Thoracic aorta (tissue), 2 donors: ENCODE results near the gene DYNLT2. TPM values are rescaled to one million over a fixed set of nuclear protein-coding genes. Genes with fewer than 3 reads are reported as not detected.
A peak's percentile ranks its signal among the peaks of the same experiment; 100 is the strongest.

Source experiments
- ATAC-seq: fragments of 150-250 bp; one replicate; pipeline ENCODE4 v1.8.0; 2017; ENCODE audit warnings: low read depth; ENCODE audit not compliant: insufficient number of reproducible peaks, low FRiP score
- DNase-seq: peaks from one replicate; pipeline ENCODE4 v3.0.0-alpha.2; 2020; ENCODE audit warnings: low spot score
- H3K27ac ChIP-seq, 2 donors: fragments of 200-600 bp; sonication (generic); 1 replicate in 1 of 2; 2 replicates in 1 of 2; pipeline ENCODE4 v1.5.1; 2016; ENCODE audit warnings: mild to moderate bottlenecking in 2 of 2, moderate library complexity in 2 of 2
- H3K27me3 ChIP-seq: fragments of 200-600 bp; sonication (generic); replicated peaks from 2 replicates; pipeline ENCODE4 v1.6.0; 2016; ENCODE audit warnings: mild to moderate bottlenecking; ENCODE audit not compliant: insufficient read depth
- H3K36me3 ChIP-seq: fragments of 200-600 bp; sonication (generic); one replicate; pipeline ENCODE4 v1.5.1; 2016
- H3K4me1 ChIP-seq, 2 donors: fragments of 200-600 bp; sonication (generic); 1 replicate in 1 of 2; 2 replicates in 1 of 2; pipeline versions ENCODE4 v1.5.1 to v1.6.0; 2016; ENCODE audit warnings: low read depth in 2 of 2, mild to moderate bottlenecking in 1 of 2; ENCODE audit not compliant: control insufficient read depth in 1 of 2
- H3K4me3 ChIP-seq: fragments of 200-600 bp; sonication (generic); 2 replicates; pipeline ENCODE4 v1.5.1; 2016; ENCODE audit warnings: mild to moderate bottlenecking
- H3K9me3 ChIP-seq: fragments of 200-600 bp; sonication (generic); 2 replicates; pipeline ENCODE4 v1.5.1; 2016
- total RNA-seq, 2 donors: library from RNA; depleted of rRNA; stranded (reverse); fragments of >200 nt; gene quantifications; one replicate each; pipeline versions ENCODE4 v1.1.0 to v1.2.3, GENCODE V29; 2016
- TF ChIP-seq, protein P1 (sequence below): fragments of 200-600 bp; sonication (generic); IDR thresholded peaks from one replicate; pipeline ENCODE4 v1.5.1; 2019; ENCODE audit warnings: antibody characterized with exemption

The DYNLT2 gene
- total RNA-seq, 2 donors from 2014 or later = 0.95 to 3.0 TPM

GRCh38 chr6:169791721-169792131, 40.4 kb upstream of the DYNLT2 start:
- no peaks in the 10 kb centered on the region for H3K27me3 ChIP-seq
- H3K36me3 ChIP-seq = no peaks in the 10 kb centered on the region
- DNase-seq (no peak), ATAC-seq (no peak)
- no peak overlapping the region for H3K27ac ChIP-seq
- H3K4me3 ChIP-seq = no peak overlapping the region
- peaks cover 0 to 11% of the 10 kb centered on the region in 2 donors for H3K4me1 ChIP-seq
- TF ChIP-seq, protein P1, sequence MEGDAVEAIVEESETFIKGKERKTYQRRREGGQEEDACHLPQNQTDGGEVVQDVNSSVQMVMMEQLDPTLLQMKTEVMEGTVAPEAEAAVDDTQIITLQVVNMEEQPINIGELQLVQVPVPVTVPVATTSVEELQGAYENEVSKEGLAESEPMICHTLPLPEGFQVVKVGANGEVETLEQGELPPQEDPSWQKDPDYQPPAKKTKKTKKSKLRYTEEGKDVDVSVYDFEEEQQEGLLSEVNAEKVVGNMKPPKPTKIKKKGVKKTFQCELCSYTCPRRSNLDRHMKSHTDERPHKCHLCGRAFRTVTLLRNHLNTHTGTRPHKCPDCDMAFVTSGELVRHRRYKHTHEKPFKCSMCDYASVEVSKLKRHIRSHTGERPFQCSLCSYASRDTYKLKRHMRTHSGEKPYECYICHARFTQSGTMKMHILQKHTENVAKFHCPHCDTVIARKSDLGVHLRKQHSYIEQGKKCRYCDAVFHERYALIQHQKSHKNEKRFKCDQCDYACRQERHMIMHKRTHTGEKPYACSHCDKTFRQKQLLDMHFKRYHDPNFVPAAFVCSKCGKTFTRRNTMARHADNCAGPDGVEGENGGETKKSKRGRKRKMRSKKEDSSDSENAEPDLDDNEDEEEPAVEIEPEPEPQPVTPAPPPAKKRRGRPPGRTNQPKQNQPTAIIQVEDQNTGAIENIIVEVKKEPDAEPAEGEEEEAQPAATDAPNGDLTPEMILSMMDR = no peak
- H3K9me3 ChIP-seq = no peaks in the 10 kb centered on the region

DNA sequence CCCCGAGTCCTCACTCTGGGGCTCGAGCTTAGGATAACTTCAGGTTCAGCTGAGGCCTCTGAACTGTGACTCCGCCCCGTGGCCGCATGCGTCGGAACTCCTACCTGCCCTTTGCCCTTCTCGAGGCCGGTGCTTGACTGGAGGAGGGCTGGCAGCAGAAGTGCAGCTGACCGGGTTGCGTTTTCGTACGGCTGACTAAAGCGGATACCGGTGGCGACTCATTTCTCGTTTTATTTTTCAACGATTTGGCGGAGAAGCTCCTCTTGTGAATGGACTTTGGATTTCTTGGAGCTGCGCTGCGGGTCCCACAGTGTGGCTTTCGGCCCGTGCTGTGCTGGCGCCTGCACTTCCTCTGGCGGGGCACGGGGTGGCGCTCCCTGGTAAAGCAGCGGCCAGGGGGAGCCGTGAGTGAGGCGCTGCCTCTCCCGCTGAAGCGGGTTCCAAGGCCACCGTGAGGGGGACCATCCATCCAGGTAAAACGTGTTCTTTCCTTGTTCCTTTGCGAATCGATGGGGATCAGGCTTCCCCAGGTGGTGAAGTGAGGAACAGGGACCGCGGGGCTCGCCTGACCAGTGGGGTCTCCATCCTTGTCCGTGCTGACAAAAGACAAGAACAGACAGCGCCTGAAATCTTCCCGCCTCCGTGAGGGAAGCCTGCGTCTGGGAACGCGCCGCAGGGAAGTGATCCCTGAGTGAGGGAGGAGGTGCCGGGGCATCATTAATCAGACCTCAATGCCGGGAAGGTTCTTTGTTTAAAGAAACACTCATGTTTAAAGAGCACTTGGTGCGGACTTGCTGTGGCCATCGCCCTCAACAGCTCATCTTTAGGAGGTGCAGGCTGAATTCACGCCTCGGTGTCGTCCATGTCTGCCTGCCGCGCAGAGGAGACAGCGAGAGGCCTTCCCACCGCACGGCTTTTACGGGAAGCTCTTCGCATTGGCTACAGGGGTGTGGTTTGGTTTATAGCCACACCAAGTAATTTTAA, 38.9 kb upstream of the DYNLT2 start:
- TF ChIP-seq, protein P1 = peak; percentile 94

DNA sequence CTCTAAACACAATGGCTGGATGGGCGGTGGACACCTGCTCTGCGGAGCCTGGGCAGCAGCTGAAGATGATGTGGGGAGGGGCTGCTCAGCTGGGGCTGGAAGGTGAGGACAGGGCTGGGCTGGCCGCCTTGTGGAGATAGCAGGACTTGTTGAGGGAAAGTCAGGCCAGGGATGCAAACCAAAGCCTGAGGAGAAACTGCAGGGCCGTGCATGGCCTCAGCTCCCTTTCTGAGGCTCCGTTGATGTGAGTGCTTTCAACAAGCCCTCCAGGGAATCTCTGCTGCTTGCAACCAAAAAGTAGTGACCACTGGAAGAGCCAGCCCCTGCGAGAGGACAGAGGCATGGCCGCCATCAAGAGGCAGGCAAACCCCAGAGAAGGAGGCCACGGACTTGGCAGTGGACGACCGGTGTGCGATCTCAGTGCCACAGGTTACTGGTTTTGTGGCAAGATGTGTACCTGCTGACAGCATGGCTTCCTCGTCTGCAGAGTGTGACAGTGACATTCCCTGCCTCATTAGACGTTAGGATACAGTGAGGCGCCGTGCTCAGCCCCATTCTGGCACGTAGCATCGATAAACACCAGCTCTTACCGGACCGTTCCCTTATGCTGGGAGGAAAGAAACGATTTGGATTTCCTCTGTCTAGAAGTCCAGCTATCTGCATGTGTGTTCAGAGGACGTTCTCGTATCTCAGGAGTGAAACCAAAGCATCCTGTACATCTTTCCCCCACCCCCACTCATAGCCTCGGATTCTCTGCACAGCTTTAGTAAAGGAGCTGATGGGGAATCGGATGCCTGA, 38.0 kb upstream of the DYNLT2 start:
- TF ChIP-seq, protein P1 = no peak
- DNase-seq (no peak), ATAC-seq (no peak)
- Histone ChIP-seq H3K27me3 (no peaks in the 10 kb centered on the region), H3K27ac (no peak overlapping the region), H3K9me3 (no peaks in the 10 kb centered on the region), H3K4me1 (peaks cover 0 to 11% of the 10 kb centered on the region in 2 donors), H3K36me3 (no peaks in the 10 kb centered on the region), H3K4me3 (peak overlapping the region; percentile 75)

More for the DNA sequence above, 38.9 kb upstream of the DYNLT2 start:
- H3K4me3 ChIP-seq = peak overlapping the region; percentile 75
- no peaks in the 10 kb centered on the region for H3K36me3 ChIP-seq
- peaks cover 0 to 11% of the 10 kb centered on the region in 2 donors for H3K4me1 ChIP-seq
- H3K9me3 ChIP-seq = no peaks in the 10 kb centered on the region
- H3K27me3 ChIP-seq = no peaks in the 10 kb centered on the region
- peak overlapping the region; percentile 19 to 22 for H3K27ac ChIP-seq
- DNase-seq = no peak
- ATAC-seq = peak; percentile 78

DNA sequence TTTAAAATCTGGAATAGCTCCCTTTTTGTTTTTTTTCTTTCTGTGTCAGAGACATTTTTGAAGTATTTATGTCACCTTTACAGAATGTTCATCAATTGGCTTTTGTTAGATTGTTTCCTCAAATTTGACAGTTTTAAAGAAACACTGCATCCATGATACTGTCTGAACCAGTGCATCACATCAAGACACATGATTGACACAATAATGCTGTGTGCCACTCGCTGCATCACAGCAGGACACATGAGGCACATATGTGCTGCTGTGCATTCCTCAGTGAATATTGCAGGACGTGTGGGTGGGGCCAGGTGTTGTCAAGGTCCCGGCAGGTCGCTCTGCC, 37.4 kb upstream of the DYNLT2 start:
- ATAC-seq = no peak
- DNase-seq = no peak

More for the DNA sequence above, 37.4 kb upstream of the DYNLT2 start:
- Histone ChIP-seq H3K4me1 (peaks cover 0 to 11% of the 10 kb centered on the region in 2 donors), H3K9me3 (no peaks in the 10 kb centered on the region), H3K27ac (no peak overlapping the region), H3K4me3 (no peak overlapping the region), H3K27me3 (no peaks in the 10 kb centered on the region), H3K36me3 (no peaks in the 10 kb centered on the region)
- TF ChIP-seq, protein P1 = no peak
